ENCODE measurements around the gene CCNJL. TPM values are rescaled to one million over a fixed set of nuclear protein-coding genes. Genes with fewer than 3 reads are reported as not detected.
"Not testable (repeated sequence)": the region's sequence is repeated elsewhere in the genome, so short reads cannot be mapped to it uniquely, and the experiment has no call there.

The CCNJL gene
- polyA plus RNA-seq, 3 donors: 7.0 to 8.5 (median 7.2) TPM

DNA sequence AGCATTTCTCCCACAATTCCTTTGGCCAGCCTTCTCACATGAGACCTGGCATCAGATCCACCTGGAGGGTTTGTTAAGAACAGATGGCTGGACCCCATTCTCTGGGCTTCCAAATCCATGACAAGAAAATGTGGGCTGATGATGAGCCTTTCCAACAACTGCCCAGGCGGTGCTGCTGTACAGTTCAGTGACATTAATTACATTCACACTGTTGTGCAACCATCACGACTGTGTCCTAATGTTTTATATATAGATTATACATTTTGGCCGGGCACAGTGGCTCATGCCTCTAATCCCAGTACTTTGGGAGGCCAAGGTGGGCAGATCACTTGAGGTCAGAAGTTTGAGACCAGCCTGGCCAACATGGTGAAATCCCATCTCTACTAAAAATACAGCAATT is 22.4 kb upstream of the CCNJL start:
- not testable (repeated sequence) for DNase-seq (ENCODE audit: low read depth in 3 of 3, low spot score in 2 of 3)

DNA sequence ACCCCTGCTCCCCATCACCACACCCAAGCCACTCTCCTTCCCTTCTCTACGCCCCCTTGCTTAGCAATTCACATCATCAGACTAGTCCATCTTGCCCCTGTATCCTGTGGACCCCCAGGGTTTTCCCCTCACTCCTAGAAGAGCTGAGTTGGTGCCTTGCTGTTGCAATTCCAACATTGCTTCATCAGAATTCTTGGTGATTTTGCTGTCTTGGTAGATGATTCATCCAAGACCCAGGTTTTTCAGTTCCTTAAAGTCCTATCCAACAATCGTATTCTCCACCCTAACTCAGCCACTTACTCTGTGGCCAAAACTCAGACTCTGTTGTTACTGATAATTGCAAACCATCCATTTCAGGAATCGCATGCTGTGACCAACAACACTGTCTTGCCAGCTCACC is 21.4 kb upstream of the CCNJL start:
- DNase-seq (ENCODE audit: low read depth in 3 of 3, low spot score in 2 of 3): no peak

GRCh38 chr5:160330212-160330611 is 17.8 kb upstream of the CCNJL start:
- no peak for DNase-seq (ENCODE audit: low read depth in 3 of 3, low spot score in 2 of 3)

DNA sequence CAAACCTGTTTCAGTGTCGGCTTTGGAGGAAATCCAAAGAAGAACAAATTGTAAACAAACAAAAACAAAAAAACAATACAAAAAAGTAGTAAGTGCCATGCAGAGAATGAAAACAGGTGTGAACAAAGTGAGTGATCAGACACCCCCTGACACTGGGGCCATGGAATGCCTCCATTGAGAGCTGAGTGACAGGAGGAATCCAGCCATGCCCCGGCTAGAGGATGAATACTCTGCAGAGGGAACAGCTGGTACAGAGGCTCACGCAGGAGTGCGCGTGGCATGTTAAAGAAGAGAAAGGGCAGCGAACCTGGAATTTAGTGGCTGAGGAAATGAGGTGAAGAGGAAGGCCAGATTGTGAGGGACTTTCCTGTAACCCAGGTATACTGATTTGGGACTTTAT is 15.5 kb upstream of the CCNJL start:
- DNase-seq (ENCODE audit: low read depth in 3 of 3, low spot score in 2 of 3): no peak

DNA sequence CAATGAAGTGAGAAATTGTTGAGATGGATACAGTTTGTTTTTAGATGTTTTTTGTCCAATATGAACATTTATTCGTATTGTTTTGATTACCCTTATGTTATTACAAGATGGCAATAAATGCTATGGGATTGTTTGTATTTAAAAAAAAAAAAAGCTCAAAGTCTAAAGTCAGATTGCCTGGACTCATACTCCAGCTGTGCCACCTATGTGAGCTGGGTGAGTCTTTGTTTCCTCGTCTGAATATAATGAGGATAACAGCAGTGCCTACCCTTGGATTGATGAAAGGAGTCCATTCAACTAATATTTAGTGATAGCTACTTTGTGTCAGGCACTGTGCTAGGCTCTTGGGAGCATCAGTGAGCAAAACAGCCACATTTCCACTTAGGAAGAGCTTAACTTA is 14.6 kb upstream of the CCNJL start:
- no peak for DNase-seq (ENCODE audit: low read depth in 3 of 3, low spot score in 2 of 3)

DNA sequence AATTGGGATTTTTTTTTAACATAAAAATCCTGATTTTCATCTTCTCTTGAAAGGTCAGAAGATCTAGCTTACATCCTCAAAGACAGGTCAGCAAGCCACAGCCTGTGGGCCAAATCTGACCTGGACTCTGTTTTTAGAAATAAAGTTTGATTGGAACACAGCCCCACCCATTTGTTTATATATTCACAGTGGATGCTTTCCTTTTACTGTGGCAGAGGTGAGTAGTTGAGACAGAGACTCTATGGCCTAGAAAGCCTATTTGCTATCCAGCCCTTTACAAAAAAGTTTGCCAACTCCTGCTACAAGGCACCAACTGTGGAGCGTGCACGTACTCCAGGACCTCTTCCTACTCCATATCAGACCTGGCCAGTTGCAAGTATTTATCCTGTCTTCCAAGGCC is 13.4 kb upstream of the CCNJL start:
- DNase-seq (ENCODE audit: low read depth in 3 of 3, low spot score in 2 of 3): no peak

DNA sequence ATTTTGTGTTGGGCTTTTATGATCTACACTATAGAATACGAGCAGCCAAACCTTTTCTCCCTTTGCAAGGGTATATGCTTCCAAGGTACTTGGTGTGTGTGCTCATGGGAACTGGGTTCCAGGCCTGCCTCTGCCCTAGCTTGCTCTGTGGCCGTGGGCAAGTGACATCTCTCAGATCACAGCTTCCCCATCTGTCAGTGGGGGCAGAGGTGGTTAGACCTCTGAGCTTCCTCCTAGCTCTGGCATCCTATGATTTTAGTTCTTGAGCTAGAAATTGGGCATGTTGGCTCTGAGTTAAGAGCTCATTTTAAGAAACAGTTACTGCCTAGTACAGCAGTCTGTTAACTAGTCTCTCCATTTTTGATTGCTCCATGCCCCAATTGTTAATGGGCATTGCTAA is 12.5 kb upstream of the CCNJL start:
- no peak for DNase-seq (ENCODE audit: low read depth in 3 of 3, low spot score in 2 of 3)

- no peak for DNase-seq (ENCODE audit: low read depth in 3 of 3, low spot score in 2 of 3)
Measured at GRCh38 chr5:160318409-160318808, 6.0 kb upstream of the CCNJL start.

GRCh38 chr5:160317434-160317833 is 5.1 kb upstream of the CCNJL start:
- DNase-seq (ENCODE audit: low read depth in 3 of 3, low spot score in 2 of 3): no peak

DNA sequence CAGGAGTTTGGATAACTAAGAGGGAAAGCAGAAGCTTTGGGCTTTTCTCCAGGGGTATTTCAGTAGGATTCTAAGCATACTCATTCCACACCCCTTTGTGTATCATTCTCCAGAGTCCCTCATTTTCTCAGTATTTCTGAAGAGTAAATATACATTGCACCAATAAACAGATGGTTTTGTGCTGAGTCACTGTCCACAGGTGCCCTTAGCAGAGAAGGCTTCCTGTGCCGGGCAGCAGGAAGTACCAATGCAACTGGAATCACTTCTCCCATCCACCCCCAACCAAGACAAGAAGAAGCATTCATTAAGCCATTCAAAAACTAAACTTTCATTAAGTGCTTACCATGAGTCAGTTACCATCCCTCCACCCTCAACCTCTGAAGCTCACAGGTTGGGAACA is 3.6 kb upstream of the CCNJL start:
- DNase-seq (ENCODE audit: low read depth in 3 of 3, low spot score in 2 of 3): no peak

GRCh38 chr5:160312960-160313727 is 780 bp upstream of the CCNJL start:
- DNase-seq (ENCODE audit: low read depth in 3 of 3, low spot score in 2 of 3): no peak

DNA sequence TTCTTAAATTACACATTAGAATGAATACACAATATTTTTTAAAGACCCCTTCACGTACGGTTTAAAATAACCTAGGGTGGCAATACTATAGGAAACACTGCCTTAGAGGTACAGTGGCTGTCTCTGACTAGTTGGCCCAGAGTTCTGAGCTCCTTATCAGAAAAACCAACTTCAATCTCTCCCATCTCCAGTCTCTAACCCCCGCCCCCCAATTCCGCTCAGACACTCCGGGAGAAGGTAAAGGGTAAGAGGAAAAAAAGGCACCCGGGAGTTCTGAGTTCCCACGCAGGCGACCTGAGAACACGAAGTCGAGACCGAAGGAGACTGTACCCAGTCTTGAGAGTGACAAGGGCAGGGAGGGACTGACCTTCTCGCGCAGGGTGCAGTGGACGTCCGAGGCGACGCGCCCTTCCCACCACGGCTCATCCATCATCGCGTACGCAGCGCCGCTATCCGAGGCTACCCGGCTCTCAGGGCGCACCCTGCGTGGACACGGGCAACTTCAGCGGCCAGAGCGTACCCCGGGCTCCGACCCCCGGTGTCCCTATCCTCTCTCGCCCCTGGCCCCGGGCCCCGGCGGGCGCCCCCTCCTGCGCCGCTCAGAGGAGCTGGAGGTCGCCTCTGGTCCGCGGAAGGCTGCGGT is 752 bp downstream of the CCNJL start:
- DNase-seq (ENCODE audit: low read depth in 3 of 3, low spot score in 2 of 3): no peak

DNA sequence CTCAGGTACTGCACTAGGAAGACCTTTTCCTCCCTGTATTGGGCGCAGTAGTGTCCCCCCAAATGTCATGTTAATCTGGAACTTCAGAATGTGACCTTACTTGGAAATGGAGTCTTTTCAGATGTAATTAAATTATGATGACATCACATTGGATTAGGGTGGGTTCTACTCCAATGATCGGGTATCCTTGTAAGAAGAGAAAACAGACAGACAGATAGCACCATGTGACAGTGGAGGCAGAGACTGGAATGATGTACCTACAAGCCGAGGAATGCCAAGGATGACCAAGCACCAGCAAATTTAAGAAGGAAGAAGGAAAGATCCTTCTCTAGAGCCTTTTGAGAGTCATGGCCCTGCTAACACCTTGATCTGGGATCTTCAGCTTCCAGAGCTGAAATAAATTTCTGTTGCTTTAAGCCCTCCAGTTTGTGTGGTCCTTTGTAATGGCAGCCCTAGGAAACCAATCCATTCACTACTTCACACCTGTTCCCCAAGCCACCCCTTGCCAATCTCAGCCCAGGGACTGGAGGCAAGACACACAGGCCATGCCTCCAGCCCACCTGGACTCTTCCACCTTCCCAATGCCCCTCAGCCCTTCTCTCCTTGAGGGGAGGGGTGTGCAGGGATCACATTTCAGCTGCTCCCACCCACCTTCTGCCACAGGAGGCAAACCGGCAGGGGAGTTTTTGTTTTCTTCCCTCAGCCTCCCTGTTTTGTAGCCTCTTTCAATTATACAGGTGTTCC is 1.6 kb downstream of the CCNJL start:
- no peak for DNase-seq (ENCODE audit: low read depth in 3 of 3, low spot score in 2 of 3)

DNA sequence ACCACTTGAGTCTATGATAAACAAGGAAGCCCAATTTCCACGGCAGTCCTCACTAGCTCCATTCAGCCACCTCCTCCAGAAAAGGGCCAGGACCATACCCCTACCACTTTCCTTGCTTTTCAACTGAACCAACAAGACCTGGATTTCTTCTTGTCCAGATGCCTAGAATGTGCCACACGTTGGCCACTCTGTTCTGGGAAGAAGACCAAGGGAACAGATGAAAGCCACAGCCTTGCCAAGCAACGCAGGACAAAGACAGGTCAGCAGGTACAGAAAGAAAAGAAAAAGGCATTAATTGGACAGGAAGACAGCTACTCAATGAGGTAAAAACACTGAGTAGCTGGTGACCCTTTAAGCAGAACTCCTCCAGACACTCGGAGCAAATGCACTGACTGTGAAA is 2.2 kb downstream of the CCNJL start:
- DNase-seq (ENCODE audit: low read depth in 3 of 3, low spot score in 2 of 3): no peak

DNA sequence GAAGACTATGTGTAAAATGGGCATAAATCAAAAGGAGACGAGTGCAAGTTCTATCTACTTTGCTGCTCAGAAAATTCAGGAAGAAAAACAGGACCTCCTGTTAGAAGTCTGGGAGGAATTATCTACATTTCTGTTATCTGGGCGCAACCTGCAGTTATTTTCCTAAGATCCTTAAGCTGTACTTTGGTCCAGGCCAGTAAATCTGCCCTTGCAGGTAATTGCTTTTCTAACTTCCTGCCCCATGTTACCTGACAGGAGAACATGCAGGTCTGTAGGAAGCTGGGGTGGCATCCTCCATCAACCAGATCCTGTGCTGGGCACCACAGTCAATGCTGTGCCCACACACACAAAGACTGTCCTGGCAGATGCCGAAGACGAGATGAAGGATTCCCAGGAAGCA is 5.7 kb downstream of the CCNJL start:
- DNase-seq (ENCODE audit: low read depth in 3 of 3, low spot score in 2 of 3): no peak

- no peak for DNase-seq (ENCODE audit: low read depth in 3 of 3, low spot score in 2 of 3)
Measured at GRCh38 chr5:160305319-160305718, 7.0 kb downstream of the CCNJL start.

GRCh38 chr5:160303690-160304089 is 8.7 kb downstream of the CCNJL start:
- DNase-seq (ENCODE audit: low read depth in 3 of 3, low spot score in 2 of 3): no peak

- DNase-seq (ENCODE audit: low read depth in 3 of 3, low spot score in 2 of 3): no peak
Measured at GRCh38 chr5:160298189-160298588, 14.2 kb downstream of the CCNJL start.

- no peak for DNase-seq (ENCODE audit: low read depth in 3 of 3, low spot score in 2 of 3)
Measured at GRCh38 chr5:160297776-160298175, 14.6 kb downstream of the CCNJL start.

GRCh38 chr5:160297004-160297403 is 15.4 kb downstream of the CCNJL start:
- DNase-seq (ENCODE audit: low read depth in 3 of 3, low spot score in 2 of 3): no peak

GRCh38 chr5:160296496-160296895 is 15.9 kb downstream of the CCNJL start:
- DNase-seq (ENCODE audit: low read depth in 3 of 3, low spot score in 2 of 3): no peak

Data from right renal cortex interstitium (tissue), 3 donors.